ENCODE measurements around the gene SPEM2. TPM values are rescaled to one million over a fixed set of nuclear protein-coding genes. Genes with fewer than 3 reads are reported as not detected.

Gene SPEM2
- total RNA-seq, 1 experiment from 2014 or later, result not detected

DNA sequence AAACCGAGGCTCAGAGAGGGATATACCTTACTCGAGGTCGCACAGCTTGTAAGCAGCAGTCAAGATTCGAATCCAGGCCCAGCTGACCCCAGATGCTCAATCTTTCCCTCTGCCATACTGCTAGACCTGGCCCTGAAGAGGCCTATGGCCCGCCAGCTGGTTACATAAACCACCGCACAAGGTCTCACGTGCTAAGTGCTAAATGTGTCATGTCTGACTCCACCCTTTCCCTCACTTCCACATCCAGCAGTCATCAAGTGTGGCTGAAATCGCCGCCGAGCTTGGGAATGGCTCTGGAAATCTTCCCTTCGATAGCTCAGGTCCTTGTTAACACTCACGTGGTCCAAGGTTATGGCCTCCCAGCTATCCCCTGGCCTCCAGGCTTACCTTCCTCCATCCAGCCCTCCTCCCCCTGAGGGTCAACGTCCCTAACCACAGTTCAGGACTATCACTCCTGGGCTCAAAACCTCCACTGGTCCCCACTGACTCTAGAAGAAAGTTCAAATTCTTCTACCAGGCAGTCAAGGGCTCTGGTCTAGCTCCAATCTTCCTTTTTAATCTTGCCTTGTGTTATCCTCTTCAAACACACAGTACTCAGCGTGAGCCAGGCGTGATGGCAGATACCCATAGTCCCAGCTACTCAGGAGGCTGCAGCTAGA, 50.5 kb downstream of the SPEM2 start:
- Histone ChIP-seq H2BK15ac (ENCODE audit: low read depth, low read length) (no peak overlapping the region), H4K5ac (ENCODE audit: insufficient read length, low read depth, low read length) (no peak overlapping the region), H4K20me1 (ENCODE audit: control insufficient read depth, insufficient read depth, insufficient read length) (peaks cover 6% of the 10 kb centered on the region), H2BK120ac (ENCODE audit: low read depth, low read length, poor library complexity, severe bottlenecking) (no peak overlapping the region), H3K4me2 (ENCODE audit: insufficient read depth, insufficient read length, low read length) (no peak overlapping the region), H2BK20ac (ENCODE audit: low read depth, low read length, poor library complexity, severe bottlenecking) (no peak overlapping the region), H3K18ac (ENCODE audit: insufficient read length, low read depth, low read length) (no peak overlapping the region), H3K4ac (ENCODE audit: low read depth, low read length) (no peak overlapping the region), H2BK5ac (ENCODE audit: insufficient read length, low read length) (no peak overlapping the region), H3K9ac (ENCODE audit: extremely low read depth, insufficient read length, low read length) (no peak overlapping the region), H3K23ac (ENCODE audit: insufficient read length, low read depth, low read length) (no peak overlapping the region), H3K79me2 (ENCODE audit: insufficient read depth, low read length) (peaks cover 5% of the 10 kb centered on the region; the same call in 1 of the 2 replicates), H3K4me1 (ENCODE audit: insufficient read depth, low read length) (peaks cover 8% of the 10 kb centered on the region; the same call in 1 of the 2 replicates), H3K14ac (ENCODE audit: insufficient read depth, low read length) (no peak overlapping the region), H3K79me1 (ENCODE audit: insufficient read depth, low read depth, low read length, poor library complexity, severe bottlenecking) (peaks cover 3% of the 10 kb centered on the region), H3K23me2 (ENCODE audit: insufficient read length, low read depth, low read length, poor library complexity, severe bottlenecking) (peaks cover 4% of the 10 kb centered on the region), H2AK5ac (ENCODE audit: insufficient read length, low read length) (no peak overlapping the region), H3K27ac (ENCODE audit: insufficient read length, low read depth, low read length) (no peak overlapping the region), H2AFZ (ENCODE audit: low read length) (no peak overlapping the region), H4K91ac (ENCODE audit: insufficient read length, low read depth, low read length) (no peak overlapping the region), H3K56ac (ENCODE audit: insufficient read length, low read depth, low read length) (no peak overlapping the region), H4K8ac (replicated peaks; ENCODE audit: insufficient read length, low read depth, low read length) (no peak overlapping the region), H3K27me3 (ENCODE audit: insufficient read depth, low read length) (no peaks in the 10 kb centered on the region), H3T11ph (ENCODE audit: low read length) (no peak overlapping the region), H3K9me3 (ENCODE audit: control insufficient read depth, low read depth, low read length) (no peaks in the 10 kb centered on the region), H2BK12ac (ENCODE audit: insufficient read length, low read depth, low read length) (no peak overlapping the region)
- TF ChIP-seq, protein P1, sequence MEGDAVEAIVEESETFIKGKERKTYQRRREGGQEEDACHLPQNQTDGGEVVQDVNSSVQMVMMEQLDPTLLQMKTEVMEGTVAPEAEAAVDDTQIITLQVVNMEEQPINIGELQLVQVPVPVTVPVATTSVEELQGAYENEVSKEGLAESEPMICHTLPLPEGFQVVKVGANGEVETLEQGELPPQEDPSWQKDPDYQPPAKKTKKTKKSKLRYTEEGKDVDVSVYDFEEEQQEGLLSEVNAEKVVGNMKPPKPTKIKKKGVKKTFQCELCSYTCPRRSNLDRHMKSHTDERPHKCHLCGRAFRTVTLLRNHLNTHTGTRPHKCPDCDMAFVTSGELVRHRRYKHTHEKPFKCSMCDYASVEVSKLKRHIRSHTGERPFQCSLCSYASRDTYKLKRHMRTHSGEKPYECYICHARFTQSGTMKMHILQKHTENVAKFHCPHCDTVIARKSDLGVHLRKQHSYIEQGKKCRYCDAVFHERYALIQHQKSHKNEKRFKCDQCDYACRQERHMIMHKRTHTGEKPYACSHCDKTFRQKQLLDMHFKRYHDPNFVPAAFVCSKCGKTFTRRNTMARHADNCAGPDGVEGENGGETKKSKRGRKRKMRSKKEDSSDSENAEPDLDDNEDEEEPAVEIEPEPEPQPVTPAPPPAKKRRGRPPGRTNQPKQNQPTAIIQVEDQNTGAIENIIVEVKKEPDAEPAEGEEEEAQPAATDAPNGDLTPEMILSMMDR (conservative IDR thresholded peaks at IDR 0.05), result no peak
- DNase-seq, result no peak
- Mint-ChIP-seq H3K36me3 (ENCODE audit: insufficient read depth in 1 of 3, low read depth in 3 of 3) (peaks cover 0 to 4% (median 0%) of the 10 kb centered on the region in 3 experiments; a peak in 1 of 7 replicates), H3K4me3 (no peak overlapping the region), H3K27me3 (ENCODE audit: low read depth) (no peaks in the 10 kb centered on the region; the same call in 1 of the 2 replicates), H3K9me3 (no peaks in the 10 kb centered on the region; a peak in 1 of 5 replicates), H3K4me1 (peaks cover 30 to 32% of the 10 kb centered on the region in 2 experiments), H3K27ac (no peak overlapping the region)
- WGBS (ENCODE audit: extremely low coverage, insufficient read length, low lambda C conversion rate), result no CpG with 5 or more reads among the region's 15 CpGs
